ENCODE measurements around the gene THPO.

Gene THPO

GRCh38 chr3:184414418-184415202 lies 36.6 kb upstream of the THPO start:
- in situ Hi-C loops (cut with MboI; ENCODE audit: low sequenced_read_pairs, unreplicated experiment): loop anchor here (10.0 kb wide), 1 partner anchor 110 kb away; no protein-coding TSS in a partner anchor
- TF ChIP-seq CTCF (IDR thresholded peaks at IDR 0.05; ENCODE audit: borderline replicate concordance, control extremely low read depth, extremely low read depth, insufficient read depth, missing control alignments): no peak
- no peak for DNase-seq (ENCODE audit: low spot score)

- TF ChIP-seq CTCF (IDR thresholded peaks at IDR 0.05; ENCODE audit: borderline replicate concordance, control extremely low read depth, extremely low read depth, insufficient read depth, missing control alignments): no peak
- no peak for DNase-seq (ENCODE audit: low spot score)
- in situ Hi-C loops (cut with MboI; ENCODE audit: low sequenced_read_pairs, unreplicated experiment): loop anchor here (10.0 kb wide), 1 partner anchor 115 kb away; no protein-coding TSS in a partner anchor
Measured at GRCh38 chr3:184409946-184410500, 32.0 kb upstream of the THPO start.

DNA sequence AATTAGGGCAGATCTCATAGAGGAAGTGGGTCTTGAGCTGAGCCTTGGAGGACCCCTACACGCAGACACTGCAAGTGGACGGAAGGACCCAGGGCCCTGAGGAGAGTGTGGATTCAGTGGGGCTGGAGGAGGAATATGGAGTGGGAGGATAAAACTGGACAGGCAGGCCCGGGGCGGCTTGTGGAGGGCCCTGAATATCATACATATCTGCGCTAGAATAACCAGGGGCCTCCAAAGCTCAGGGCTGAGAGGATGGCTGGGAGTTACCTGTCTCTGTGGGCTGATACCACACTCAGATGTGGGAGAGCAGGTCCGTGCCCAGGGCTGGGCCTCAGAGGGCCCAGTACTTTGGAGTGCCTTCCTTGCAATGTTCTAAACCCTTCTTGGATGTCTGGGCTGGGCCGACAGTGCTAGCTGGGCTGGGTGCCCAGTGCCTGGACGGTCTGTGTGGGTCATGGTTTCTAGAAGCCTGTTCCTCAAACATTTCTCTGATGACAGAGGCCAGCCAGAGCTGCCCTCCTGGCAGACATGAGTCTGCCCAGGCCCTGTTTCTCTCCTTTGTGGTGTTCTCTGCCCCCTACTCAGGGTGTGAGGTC lies 31.4 kb upstream of the THPO start:
- in situ Hi-C loops (cut with MboI; ENCODE audit: low sequenced_read_pairs, unreplicated experiment): no loop called here
- no peak for DNase-seq (ENCODE audit: low spot score)
- no peak for TF ChIP-seq CTCF (IDR thresholded peaks at IDR 0.05; ENCODE audit: borderline replicate concordance, control extremely low read depth, extremely low read depth, insufficient read depth, missing control alignments)

DNA sequence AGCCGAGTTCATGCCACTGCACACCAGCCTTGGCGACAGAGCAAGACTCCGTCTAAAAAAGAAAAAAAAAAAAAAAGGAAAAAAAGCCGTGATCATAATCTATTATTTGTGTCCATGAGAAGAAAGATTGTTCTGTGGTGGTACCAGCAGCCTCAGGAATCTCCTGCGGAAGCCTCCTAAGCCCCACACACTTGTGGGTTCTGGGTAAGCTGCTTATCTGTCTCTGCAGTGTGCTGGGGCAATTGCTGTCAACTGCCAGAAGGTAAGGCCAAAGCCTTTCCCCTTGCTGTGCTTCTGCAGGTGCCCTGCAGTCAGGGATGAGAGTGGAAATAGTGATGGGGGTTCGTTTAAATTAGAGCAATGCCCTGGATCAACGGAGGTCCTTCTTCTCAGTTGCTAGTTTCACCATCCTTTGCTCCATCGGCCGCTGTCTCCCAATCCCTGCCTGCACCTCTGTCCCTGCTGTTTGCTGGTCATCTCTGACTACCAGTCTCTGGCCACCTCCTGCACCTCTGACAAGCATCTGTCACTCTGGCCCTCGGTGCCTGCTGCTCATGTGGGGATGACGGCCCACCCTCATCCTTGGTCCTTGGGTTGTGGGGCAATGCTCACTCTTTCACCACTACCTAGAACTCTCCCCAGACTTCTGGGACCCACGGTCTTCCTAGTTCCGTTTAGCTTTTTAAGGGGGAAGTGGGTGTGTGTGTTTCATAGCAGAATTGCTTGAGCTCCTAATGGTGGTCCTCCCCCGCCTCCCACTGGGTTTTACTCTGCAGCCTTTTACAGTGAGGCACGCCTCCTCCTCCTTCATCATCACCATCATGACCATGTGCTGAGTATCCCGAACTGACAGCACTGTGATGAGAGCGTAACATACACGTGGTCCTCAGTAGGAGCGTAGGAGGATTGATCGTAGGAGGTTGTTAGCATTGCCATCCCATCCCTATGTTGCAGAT lies 27.3 kb upstream of the THPO start:
- in situ Hi-C loops (cut with MboI; ENCODE audit: low sequenced_read_pairs, unreplicated experiment): no loop called here
- no peak for DNase-seq (ENCODE audit: low spot score)
- TF ChIP-seq CTCF (IDR thresholded peaks at IDR 0.05; ENCODE audit: borderline replicate concordance, control extremely low read depth, extremely low read depth, insufficient read depth, missing control alignments): no peak

DNA sequence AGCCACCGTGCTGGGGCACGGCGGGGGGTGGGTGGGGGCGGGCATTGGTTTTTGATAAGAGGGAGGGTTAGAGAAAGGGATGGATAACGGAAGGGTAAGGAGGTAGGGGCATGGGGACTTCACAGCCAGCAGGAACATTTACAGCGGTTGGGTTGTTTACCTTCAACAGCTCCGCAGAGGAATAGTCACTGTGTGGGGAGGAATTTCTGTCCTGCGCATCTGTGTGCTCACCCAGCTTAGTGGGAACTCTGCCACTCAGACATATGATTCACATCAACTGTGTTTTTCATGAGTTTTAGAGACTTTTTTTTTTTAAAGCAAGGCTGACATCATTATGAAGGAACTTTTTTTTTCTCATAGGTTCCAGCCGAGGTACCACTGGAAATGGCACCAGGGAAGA lies 21.4 kb upstream of the THPO start:
- in situ Hi-C loops (cut with MboI; ENCODE audit: low sequenced_read_pairs, unreplicated experiment): no loop called here
- no peak for DNase-seq (ENCODE audit: low spot score)
- TF ChIP-seq CTCF (IDR thresholded peaks at IDR 0.05; ENCODE audit: borderline replicate concordance, control extremely low read depth, extremely low read depth, insufficient read depth, missing control alignments): no peak

GRCh38 chr3:184395320-184395660 lies 17.3 kb upstream of the THPO start:
- DNase-seq (ENCODE audit: low spot score): no peak
- no peak for TF ChIP-seq CTCF (IDR thresholded peaks at IDR 0.05; ENCODE audit: borderline replicate concordance, control extremely low read depth, extremely low read depth, insufficient read depth, missing control alignments)
- in situ Hi-C loops (cut with MboI; ENCODE audit: low sequenced_read_pairs, unreplicated experiment): no loop called here
